ENCODE measurements around the gene KIAA0825.

Gene KIAA0825

GRCh38 chr5:94508461-94509148 lies 109.8 kb downstream of the KIAA0825 start:
- peak; percentile 55 for DNase-seq

GRCh38 chr5:94505327-94506068 lies 112.9 kb downstream of the KIAA0825 start:
- no peak for DNase-seq

- DNase-seq = no peak
Measured at GRCh38 chr5:94503677-94504076, 114.7 kb downstream of the KIAA0825 start.

- no peak for DNase-seq
Measured at GRCh38 chr5:94501365-94501764, 117.0 kb downstream of the KIAA0825 start.

- DNase-seq = no peak
Measured at GRCh38 chr5:94499806-94500205, 118.6 kb downstream of the KIAA0825 start.

- DNase-seq = no peak
Measured at GRCh38 chr5:94498199-94498598, 120.2 kb downstream of the KIAA0825 start.

- DNase-seq = no peak
Measured at GRCh38 chr5:94485067-94485466, 133.3 kb downstream of the KIAA0825 start.

GRCh38 chr5:94481059-94481458 lies 137.3 kb downstream of the KIAA0825 start:
- DNase-seq = no peak

GRCh38 chr5:94480486-94480885 lies 137.9 kb downstream of the KIAA0825 start:
- no peak for DNase-seq

- DNase-seq = no peak
Measured at GRCh38 chr5:94473936-94474335, 144.5 kb downstream of the KIAA0825 start.

- DNase-seq = no peak
Measured at GRCh38 chr5:94471521-94471920, 146.9 kb downstream of the KIAA0825 start.

- no peak for DNase-seq
Measured at GRCh38 chr5:94470802-94471201, 147.6 kb downstream of the KIAA0825 start.

- DNase-seq = no peak
Measured at GRCh38 chr5:94469894-94470329, 148.5 kb downstream of the KIAA0825 start.

GRCh38 chr5:94467954-94468930 lies 150.2 kb downstream of the KIAA0825 start:
- no peak for DNase-seq

- DNase-seq = no peak
Measured at GRCh38 chr5:94467346-94467953, 151.0 kb downstream of the KIAA0825 start.

- DNase-seq = no peak
Measured at GRCh38 chr5:94463739-94464138, 154.7 kb downstream of the KIAA0825 start.

GRCh38 chr5:94461131-94461530 lies 157.3 kb downstream of the KIAA0825 start:
- no peak for DNase-seq

GRCh38 chr5:94459915-94460314 lies 158.5 kb downstream of the KIAA0825 start:
- DNase-seq = no peak

- DNase-seq = no peak
Measured at GRCh38 chr5:94457788-94458187, 160.6 kb downstream of the KIAA0825 start.

GRCh38 chr5:94445726-94446125 lies 172.7 kb downstream of the KIAA0825 start:
- no peak for DNase-seq

GRCh38 chr5:94442991-94443390 lies 175.4 kb downstream of the KIAA0825 start:
- DNase-seq = no peak

GRCh38 chr5:94442076-94442475 lies 176.3 kb downstream of the KIAA0825 start:
- DNase-seq = no peak

- peak; percentile 33 for DNase-seq
Measured at GRCh38 chr5:94440015-94440414, 178.4 kb downstream of the KIAA0825 start.

Measured in DMS79 treated with DMSO at 0.1 percent for 48 hours (cell line).